Kidney (tissue), 14 donors: ENCODE measurements around the gene PID1. TPM values are rescaled to one million over a fixed set of nuclear protein-coding genes. Genes with fewer than 3 reads are reported as not detected.
"Not testable (repeated sequence)": the region's sequence is repeated elsewhere in the genome, so short reads cannot be mapped to it uniquely, and the experiment has no call there.

ENCODE experiments used
- DNase-seq, 5 donors: peaks; one replicate each; pipeline ENCODE4 v3.0.0-alpha.2; 2013 to 2020
- FAIRE-seq: peaks from 2 replicates; lab custom pipeline; 2012; peaks lifted over from hg19 to GRCh38; lab: Jason Lieb, UNC
- H3K27ac ChIP-seq, 2 donors: one replicate each; pipeline ENCODE4 v1.7.0; 2013; ENCODE audit warnings: low read depth in 2 of 2, low read length in 2 of 2, inconsistent platforms in 1 of 2
- H3K27me3 ChIP-seq: one replicate; pipeline ENCODE4 v1.7.1; 2013; ENCODE audit warnings: low read length, inconsistent platforms; ENCODE audit not compliant: control insufficient read depth, insufficient read depth
- H3K36me3 ChIP-seq, 3 donors: one replicate each; pipeline versions ENCODE4 v1.7.0 to v1.7.1; 2013; ENCODE audit warnings: low read length in 3 of 3, control low read depth in 1 of 3, inconsistent platforms in 1 of 3; ENCODE audit not compliant: insufficient read depth in 3 of 3, control insufficient read depth in 2 of 3
- H3K4me1 ChIP-seq, 3 donors: one replicate each; pipeline versions ENCODE4 v1.7.0 to v1.7.1; 2013; ENCODE audit warnings: low read length in 3 of 3, inconsistent platforms in 1 of 3, low read depth in 1 of 3; ENCODE audit not compliant: control insufficient read depth in 2 of 3, insufficient read depth in 2 of 3
- H3K4me3 ChIP-seq, 3 donors: one replicate each; pipeline versions ENCODE4 v1.7.0 to v1.8.1; 2013; ENCODE audit warnings: low read length in 3 of 3, control low read depth in 1 of 3, inconsistent platforms in 1 of 3
- H3K9ac ChIP-seq, 3 donors: one replicate each; pipeline versions ENCODE4 v1.7.0 to v1.7.1; 2013; ENCODE audit warnings: low read length in 3 of 3, control low read depth in 1 of 3, inconsistent platforms in 1 of 3
- H3K9me3 ChIP-seq, 3 donors: one replicate each; pipeline versions ENCODE4 v1.7.0 to v1.7.1; 2013; ENCODE audit warnings: low read length in 3 of 3, control low read depth in 1 of 3, inconsistent platforms in 1 of 3; ENCODE audit not compliant: control insufficient read depth in 2 of 3, insufficient read depth in 1 of 3
- intact Hi-C: fragments of 100-400 bp; cut with DNase I; formaldehyde crosslinking; loops from one replicate; pipeline ENCODE4 v1.11.1; 2022
- polyA plus RNA-seq: library from polyadenylated mRNA; stranded (reverse); fragments of 350-450 nt; fragmentation: Illumina TruSeq; extraction: RNeasy Lipid Tissue Mini Kit (QIAGEN cat#74804); gene quantifications from one replicate; pipeline ENCODE4 v1.2.3, GENCODE V29; 2014; ENCODE audit warnings: low read depth, low replicate concordance; ENCODE audit not compliant: insufficient read depth
- total RNA-seq: library from RNA; stranded (reverse); fragmentation: NEBNext Ultra II Directional; extraction: Animal tissue kit (Norgen Biotek cat#: 25700); gene quantifications from one replicate; pipeline ENCODE4 v1.2.1, GENCODE V29; 2021
- TF ChIP-seq, protein P1 (sequence below): IDR thresholded peaks from 3 replicates; pipeline ENCODE4 v1.5.1; 2012; ENCODE audit warnings: mild to moderate bottlenecking, moderate library complexity, borderline replicate concordance; ENCODE audit not compliant: insufficient read depth; ENCODE audit errors: extremely low read depth
- donor health status: control.
- donor health status: control.
- donor health status: control.
- donor health status: control.
- donor health status: control.
- donor health status: DM: yes; HTN: yes; CAD: no.
- donor health status: Normal renal cell carcinoma (clear cell type).

Gene PID1
- total and polyA plus RNA-seq, 2 donors from 2014 or later, result 2.1 to 9.4 TPM

DNA sequence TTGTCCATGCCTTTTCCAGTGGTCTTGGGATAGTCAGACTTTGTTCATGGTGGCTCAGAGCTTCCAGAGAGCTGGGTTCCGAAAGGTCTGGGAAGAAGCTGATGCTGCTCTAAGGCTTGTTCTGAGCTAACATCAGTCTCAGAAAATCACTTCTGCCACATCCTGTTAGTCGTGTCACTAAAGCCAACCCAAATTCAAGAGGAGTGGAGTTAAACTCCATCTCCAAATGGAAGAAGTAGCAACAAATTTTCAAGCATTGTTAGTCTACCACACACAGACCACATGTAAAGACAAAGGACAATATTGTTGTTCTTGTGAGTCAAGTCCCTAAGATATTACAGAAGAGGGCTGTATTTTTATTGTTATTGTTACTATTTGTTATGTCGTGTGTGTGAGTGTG is 77.8 kb downstream of the PID1 start:
- no peak for FAIRE-seq

DNA sequence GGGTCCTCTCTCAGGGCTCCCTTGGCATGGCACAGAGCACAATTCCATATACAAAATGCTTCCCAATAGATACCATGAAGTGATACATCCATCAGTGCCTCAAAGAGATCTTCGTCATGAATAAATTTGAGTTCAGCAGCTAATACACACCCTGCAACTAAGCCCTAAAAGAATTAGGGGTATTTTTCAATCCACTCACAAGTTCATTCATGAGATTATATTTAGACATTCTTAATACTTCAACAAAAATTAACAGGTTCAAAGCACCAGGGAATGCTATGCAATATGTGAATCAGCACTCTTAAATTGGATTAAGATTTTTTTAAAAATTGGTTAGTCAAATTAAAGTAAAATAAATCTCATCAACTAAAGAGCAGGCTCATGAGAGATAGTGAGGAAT is 79.7 kb downstream of the PID1 start:
- Histone ChIP-seq H3K27ac (no peak overlapping the region), H3K27me3 (no peaks in the 10 kb centered on the region), H3K9me3 (no peaks in the 10 kb centered on the region), H3K36me3 (no peaks in the 10 kb centered on the region), H3K9ac (no peak overlapping the region), H3K4me3 (no peak overlapping the region), H3K4me1 (no peaks in the 10 kb centered on the region)
- DNase-seq (no peak), FAIRE-seq (no peak)
- TF ChIP-seq, protein P1, sequence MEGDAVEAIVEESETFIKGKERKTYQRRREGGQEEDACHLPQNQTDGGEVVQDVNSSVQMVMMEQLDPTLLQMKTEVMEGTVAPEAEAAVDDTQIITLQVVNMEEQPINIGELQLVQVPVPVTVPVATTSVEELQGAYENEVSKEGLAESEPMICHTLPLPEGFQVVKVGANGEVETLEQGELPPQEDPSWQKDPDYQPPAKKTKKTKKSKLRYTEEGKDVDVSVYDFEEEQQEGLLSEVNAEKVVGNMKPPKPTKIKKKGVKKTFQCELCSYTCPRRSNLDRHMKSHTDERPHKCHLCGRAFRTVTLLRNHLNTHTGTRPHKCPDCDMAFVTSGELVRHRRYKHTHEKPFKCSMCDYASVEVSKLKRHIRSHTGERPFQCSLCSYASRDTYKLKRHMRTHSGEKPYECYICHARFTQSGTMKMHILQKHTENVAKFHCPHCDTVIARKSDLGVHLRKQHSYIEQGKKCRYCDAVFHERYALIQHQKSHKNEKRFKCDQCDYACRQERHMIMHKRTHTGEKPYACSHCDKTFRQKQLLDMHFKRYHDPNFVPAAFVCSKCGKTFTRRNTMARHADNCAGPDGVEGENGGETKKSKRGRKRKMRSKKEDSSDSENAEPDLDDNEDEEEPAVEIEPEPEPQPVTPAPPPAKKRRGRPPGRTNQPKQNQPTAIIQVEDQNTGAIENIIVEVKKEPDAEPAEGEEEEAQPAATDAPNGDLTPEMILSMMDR, result no peak
- intact Hi-C loops, result no loop called here

More for the DNA sequence above, 77.8 kb downstream of the PID1 start:
- Histone ChIP-seq H3K4me3 (no peak overlapping the region), H3K27me3 (no peaks in the 10 kb centered on the region), H3K36me3 (no peaks in the 10 kb centered on the region), H3K4me1 (no peaks in the 10 kb centered on the region), H3K9me3 (no peaks in the 10 kb centered on the region), H3K9ac (no peak overlapping the region), H3K27ac (no peak overlapping the region)
- TF ChIP-seq, protein P1, result no peak
- intact Hi-C loops, result no loop called here
- no peak for DNase-seq

DNA sequence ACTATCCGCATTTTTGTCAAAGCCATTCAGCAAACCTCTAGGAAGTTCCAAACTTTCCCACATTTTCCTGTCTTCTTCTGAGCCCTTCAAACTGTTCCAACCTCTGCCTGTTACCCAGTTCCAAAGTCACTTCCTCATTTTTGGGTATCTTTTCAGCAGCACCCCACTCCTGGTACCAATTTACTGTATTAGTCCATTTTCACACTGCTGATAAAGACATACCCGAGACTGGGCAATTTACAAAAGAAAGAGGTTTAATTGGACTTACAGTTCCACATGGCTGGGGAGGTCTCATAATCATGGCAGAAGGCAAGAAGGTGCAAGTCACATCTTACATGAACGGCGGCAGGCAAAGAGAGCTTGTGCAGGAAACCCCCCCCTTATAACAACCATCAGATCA is 84.0 kb downstream of the PID1 start:
- H3K9ac ChIP-seq, DNase-seq, FAIRE-seq, H3K27me3 ChIP-seq, H3K4me3 ChIP-seq, H3K27ac ChIP-seq, H3K36me3 ChIP-seq, H3K9me3 ChIP-seq, intact Hi-C loops, H3K4me1 ChIP-seq: not testable (repeated sequence)

DNA sequence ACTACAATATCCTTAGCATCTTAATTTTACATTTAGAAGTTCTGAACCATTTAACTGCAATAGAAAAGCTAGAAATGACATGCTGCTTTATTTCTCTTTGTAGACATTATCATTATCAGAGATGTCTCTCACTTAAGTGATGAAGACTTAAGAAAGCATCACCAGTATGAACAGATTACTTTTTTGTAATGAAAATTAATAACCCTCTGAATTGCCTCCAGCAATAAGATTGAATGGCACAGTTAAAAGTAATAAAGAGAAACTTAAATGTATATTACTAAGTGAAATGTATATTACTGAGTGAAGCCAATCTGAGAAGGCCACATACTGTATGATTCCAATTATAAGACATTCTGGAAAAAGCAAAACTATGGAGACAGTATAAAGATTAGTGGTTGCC is 89.4 kb downstream of the PID1 start:
- TF ChIP-seq, protein P1, result no peak
- H3K4me3 ChIP-seq, result no peak overlapping the region
- H3K27me3 ChIP-seq, result no peaks in the 10 kb centered on the region
- no peaks in the 10 kb centered on the region for H3K36me3 ChIP-seq
- DNase-seq (no peak), FAIRE-seq (no peak)
- no peak overlapping the region for H3K27ac ChIP-seq
- intact Hi-C loops, result no loop called here
- H3K9me3 ChIP-seq, result no peaks in the 10 kb centered on the region
- H3K4me1 ChIP-seq, result peaks cover 0 to 2% (median 0%) of the 10 kb centered on the region in 3 donors
- H3K9ac ChIP-seq, result no peak overlapping the region
